ENCODE measurements around the gene TMEM109. TPM values are rescaled to one million over a fixed set of nuclear protein-coding genes. Genes with fewer than 3 reads are reported as not detected.

TMEM109 gene, protein sequence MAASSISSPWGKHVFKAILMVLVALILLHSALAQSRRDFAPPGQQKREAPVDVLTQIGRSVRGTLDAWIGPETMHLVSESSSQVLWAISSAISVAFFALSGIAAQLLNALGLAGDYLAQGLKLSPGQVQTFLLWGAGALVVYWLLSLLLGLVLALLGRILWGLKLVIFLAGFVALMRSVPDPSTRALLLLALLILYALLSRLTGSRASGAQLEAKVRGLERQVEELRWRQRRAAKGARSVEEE
- 10.7 and 18.0 TPM in 2 replicates for total RNA-seq (2016; rRNA removed; fragmentation: Illumina TruSeq; extraction: Trizol)
- total RNA-seq (2016; cell fraction: cytosol; rRNA removed; fragmentation: Illumina TruSeq; extraction: Trizol; ENCODE audit: low read depth): 4.0 TPM in 2 replicates
- total RNA-seq (2016; cell fraction: insoluble cytoplasmic fraction; rRNA removed; fragmentation: Illumina TruSeq; extraction: Trizol): 10.2 and 18.3 TPM in 2 replicates
- total RNA-seq (2016; cell fraction: membrane; rRNA removed; fragmentation: Illumina TruSeq; extraction: Trizol): 8.4 and 9.5 TPM in 2 replicates
- 14.1 and 14.6 TPM in 2 replicates for total RNA-seq (2016; cell fraction: nucleus; rRNA removed; fragmentation: Illumina TruSeq; extraction: Trizol)
- 7.7 and 12.2 TPM in 2 replicates for polyA plus RNA-seq (2011; rRNA removed)
- 9.5 and 10.2 TPM in 2 replicates for polyA plus RNA-seq (2011; cell fraction: cytosol; rRNA removed)
- polyA plus RNA-seq (2011; cell fraction: nucleus; rRNA removed): 5.5 and 8.4 TPM in 2 replicates
- 12.8 and 19.4 TPM in 2 replicates for polyA plus RNA-seq (2012)
- polyA plus RNA-seq (2016; cell fraction: cytosol; fragmentation: Illumina TruSeq; extraction: Trizol; ENCODE audit: low read depth): 3.7 TPM in 2 replicates
- 12.7 and 13.2 TPM in 2 replicates for polyA plus RNA-seq (2016; cell fraction: insoluble cytoplasmic fraction; fragmentation: Illumina TruSeq; extraction: Trizol; ENCODE audit: low read depth)
- polyA plus RNA-seq (2016; cell fraction: membrane; fragmentation: Illumina TruSeq; extraction: Trizol; ENCODE audit: low read depth): 8.3 and 10.0 TPM in 2 replicates
- 29.4 and 33.0 TPM in 2 replicates for polyA plus RNA-seq (2016; cell fraction: nucleus; fragmentation: Illumina TruSeq; extraction: Trizol; ENCODE audit: insufficient read depth, low read depth)
- 9.0 and 55.3 TPM in 2 replicates for polyA minus RNA-seq (2011; rRNA and poly(A)+ RNA removed; ENCODE audit: low replicate concordance)
- 5.5 and 9.1 TPM in 2 replicates for polyA minus RNA-seq (2011; cell fraction: cytosol; rRNA and poly(A)+ RNA removed)
- 2.2 and 4.5 TPM in 2 replicates for polyA minus RNA-seq (2011; cell fraction: nucleus; rRNA and poly(A)+ RNA removed)
- Bru-seq, nascent RNA: percentile 47 among the genes with signal in this experiment
- BruChase-seq, experiment 1, labeled RNA remaining after a 6-hour chase: percentile 70 among the genes with signal in this experiment
- percentile 54 among the genes with signal in this experiment for BruChase-seq, experiment 2, labeled RNA remaining after a 2-hour chase
- long read RNA-seq, experiment 1, transcript TMEM109-201 (4 exons, 2,413 nt): major isoform, 27 of 36 reads
- long read RNA-seq, experiment 1, partial matches to known transcripts: 7 of 36 reads
- long read RNA-seq, experiment 1, other reads (novel, unspliced or antisense): 0 of 36 reads
- long read RNA-seq, experiment 2, transcript TMEM109-201 (4 exons, 2,413 nt): major isoform, 35 of 56 reads
- long read RNA-seq, experiment 2, partial matches to known transcripts: 18 of 56 reads
- long read RNA-seq, experiment 2, other reads (novel, unspliced or antisense): 3 of 56 reads

DNA sequence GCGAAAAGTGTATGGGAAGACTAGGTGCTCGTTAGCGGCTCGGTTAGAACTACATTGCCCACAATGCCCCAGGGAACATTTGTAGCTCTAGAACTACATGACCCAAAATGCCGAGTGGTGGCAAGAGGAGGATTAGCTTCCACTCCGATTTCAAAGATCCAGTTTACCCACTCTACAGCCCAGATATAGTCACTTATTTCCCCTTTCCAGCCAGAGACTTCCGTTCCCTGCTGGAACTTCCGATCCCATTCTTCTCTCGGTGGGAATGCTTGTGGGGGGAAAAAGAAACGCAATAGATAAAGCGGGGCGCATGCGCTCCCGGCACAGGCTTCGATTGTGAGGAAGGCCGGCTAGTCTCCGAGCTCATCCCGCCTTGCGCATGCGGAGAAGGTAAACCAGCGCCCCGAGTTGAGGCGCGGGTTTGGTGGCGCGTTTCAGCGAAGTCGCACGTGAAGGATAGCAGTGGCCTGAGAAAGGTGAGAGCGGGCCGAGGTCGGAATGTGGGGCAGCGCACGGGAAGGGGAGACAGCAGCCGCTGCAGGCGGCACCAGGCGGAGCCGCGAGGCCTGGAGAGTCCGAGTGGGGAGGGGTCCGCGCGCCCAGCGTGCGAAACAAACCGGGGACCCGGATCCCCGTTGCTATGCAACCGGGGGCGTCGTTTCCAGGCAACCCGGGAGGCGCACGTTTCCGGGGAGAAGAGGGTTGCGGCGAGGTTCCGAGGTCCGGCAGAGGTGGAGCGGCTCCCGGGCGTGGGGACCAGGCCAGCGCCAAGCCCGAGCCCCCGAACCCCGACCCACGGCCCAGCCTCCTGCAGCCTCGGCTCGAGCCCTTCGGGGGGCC, at the start of gene TMEM109:
Gene TMEM109 (plus strand): TSS at position 366 of the 840 bp plus-strand sequence. CDS start 5,536 bp downstream, outside the sequence.
- ATAC-seq: peak; percentile 92
- peak within 1 kb of the TSS; percentile 79 for H2AFZ ChIP-seq (ENCODE audit: low read length)
- peaks cover 27% of the 10 kb centered on the region for H3K4me1 ChIP-seq (ENCODE audit: insufficient read depth, low read length)
- no peaks in the 10 kb centered on the region for H3K79me2 ChIP-seq (ENCODE audit: insufficient read depth, low read length)
- BruUV-seq (replicated peaks): TSS peak; percentile 63
- peak within 1 kb of the TSS; percentile 62 for H3K9ac ChIP-seq (ENCODE audit: insufficient read depth, low read depth, low read length)
- peak; percentile 79 for FAIRE-seq
- H4K20me1 ChIP-seq (ENCODE audit: insufficient read depth, low read length): no peaks in the 10 kb centered on the region
- CTCF ChIA-PET (ENCODE audit: low intra/inter-chr PET ratio, low total read pairs): no interaction called here
- WGBS (ENCODE audit: low lambda C conversion rate): 58% methylated on average over 58 of the region's 70 CpGs
- no peaks in the 10 kb centered on the region for H3K9me3 ChIP-seq (ENCODE audit: low read length)
- intact Hi-C loops (cut with micrococcal nuclease; ENCODE audit: unreplicated experiment): no loop called here
- H3K4me2 ChIP-seq (ENCODE audit: low read depth, low read length): peak within 1 kb of the TSS; percentile 64
- in situ Hi-C loops (cut with HindIII; ENCODE audit: extremely low pct_ligation_motif_present, low pct_unique_long_range_greater_than_20kb): no loop called here
- POLR2A ChIA-PET: interaction anchor here (1.0 to 1.5 kb wide), 4 partner anchors 9 to 63 kb away, joined by 3 to 7 read pairs (median 4); partner anchors contain the start of gene TMEM132A
- DNase-seq (ENCODE audit: low spot score): peak; percentile 68
- H3K36me3 ChIP-seq (replicated peaks in 1 of 2; ENCODE audit: control insufficient read depth in 1 of 2, insufficient read depth in 2 of 2, low read length in 2 of 2): no peaks in the 10 kb centered on the region
- peak within 1 kb of the TSS; percentile 64 for H3K27ac ChIP-seq (ENCODE audit: extremely low read length, insufficient read depth, low read length)
- no peaks in the 10 kb centered on the region for H3K27me3 ChIP-seq (ENCODE audit: control insufficient read depth in 1 of 2, insufficient read depth in 2 of 2, low read length in 2 of 2)
- peak within 1 kb of the TSS; percentile 24 to 62 (median 53); a peak in 5 of 6 replicates for H3K4me3 ChIP-seq (replicated peaks in 1 of 3; ENCODE audit: insufficient read depth in 1 of 3, low read depth in 2 of 3, low read length in 3 of 3)
- TF ChIP-seq ZNF34 (CRISPR knock-in tag; IDR thresholded peaks at IDR 0.05; ENCODE audit: borderline replicate concordance) (no peak), ZNF263 (CRISPR knock-in tag; IDR thresholded peaks at IDR 0.05) (no peak; the same call in 1 of the 2 replicates), SRSF1 (optimal IDR thresholded peaks at IDR 0.05; ENCODE audit: low read depth, low read length) (no peak), MTA3 (CRISPR knock-in tag; IDR thresholded peaks at IDR 0.05) (no peak), JARID2 (CRISPR knock-in tag; IDR thresholded peaks at IDR 0.05; ENCODE audit: insufficient replicate concordance) (no peak), GFI1 (CRISPR knock-in tag; IDR thresholded peaks at IDR 0.05; ENCODE audit: borderline replicate concordance) (no peak; the same call in 1 of the 2 replicates), ZNF180 (CRISPR knock-in tag; IDR thresholded peaks at IDR 0.05; ENCODE audit: borderline replicate concordance, low read depth) (no peak), HDAC6 (IDR thresholded peaks at IDR 0.05; ENCODE audit: low read depth, low read length) (no peak)
- TF ChIP-seq, protein P1, sequence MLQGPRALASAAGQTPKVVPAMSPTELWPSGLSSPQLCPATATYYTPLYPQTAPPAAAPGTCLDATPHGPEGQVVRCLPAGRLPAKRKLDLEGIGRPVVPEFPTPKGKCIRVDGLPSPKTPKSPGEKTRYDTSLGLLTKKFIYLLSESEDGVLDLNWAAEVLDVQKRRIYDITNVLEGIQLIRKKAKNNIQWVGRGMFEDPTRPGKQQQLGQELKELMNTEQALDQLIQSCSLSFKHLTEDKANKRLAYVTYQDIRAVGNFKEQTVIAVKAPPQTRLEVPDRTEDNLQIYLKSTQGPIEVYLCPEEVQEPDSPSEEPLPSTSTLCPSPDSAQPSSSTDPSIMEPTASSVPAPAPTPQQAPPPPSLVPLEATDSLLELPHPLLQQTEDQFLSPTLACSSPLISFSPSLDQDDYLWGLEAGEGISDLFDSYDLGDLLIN (CRISPR knock-in tag; IDR thresholded peaks at IDR 0.05; ENCODE audit: borderline replicate concordance): no peak
- TF ChIP-seq, protein P2, sequence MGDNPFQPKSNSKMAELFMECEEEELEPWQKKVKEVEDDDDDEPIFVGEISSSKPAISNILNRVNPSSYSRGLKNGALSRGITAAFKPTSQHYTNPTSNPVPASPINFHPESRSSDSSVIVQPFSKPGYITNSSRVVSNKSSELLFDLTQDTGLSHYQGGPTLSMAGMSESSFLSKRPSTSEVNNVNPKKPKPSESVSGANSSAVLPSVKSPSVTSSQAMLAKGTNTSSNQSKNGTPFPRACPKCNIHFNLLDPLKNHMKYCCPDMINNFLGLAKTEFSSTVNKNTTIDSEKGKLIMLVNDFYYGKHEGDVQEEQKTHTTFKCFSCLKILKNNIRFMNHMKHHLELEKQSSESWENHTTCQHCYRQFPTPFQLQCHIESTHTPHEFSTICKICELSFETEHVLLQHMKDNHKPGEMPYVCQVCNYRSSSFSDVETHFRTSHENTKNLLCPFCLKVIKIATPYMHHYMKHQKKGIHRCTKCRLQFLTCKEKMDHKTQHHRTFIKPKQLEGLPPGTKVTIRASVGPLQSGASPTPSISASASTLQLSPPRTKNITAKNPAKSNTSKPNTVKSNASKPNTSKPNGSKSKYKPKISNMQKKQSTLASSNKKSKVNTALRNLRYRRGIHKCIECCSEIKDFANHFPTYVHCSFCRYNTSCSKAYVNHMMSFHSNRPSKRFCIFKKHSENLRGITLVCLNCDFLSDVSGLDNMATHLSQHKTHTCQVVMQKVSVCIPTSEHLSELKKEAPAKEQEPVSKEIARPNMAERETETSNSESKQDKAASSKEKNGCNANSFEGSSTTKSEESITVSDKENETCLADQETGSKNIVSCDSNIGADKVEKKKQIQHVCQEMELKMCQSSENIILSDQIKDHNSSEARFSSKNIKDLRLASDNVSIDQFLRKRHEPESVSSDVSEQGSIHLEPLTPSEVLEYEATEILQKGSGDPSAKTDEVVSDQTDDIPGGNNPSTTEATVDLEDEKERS (CRISPR knock-in tag; IDR thresholded peaks at IDR 0.05): 0 out of 2 replicates have a peak, but pooled peaks have one; percentile 19
